Loucy (cell line): Measurements from ENCODE around the gene SMIM12.

ENCODE experiments used
- EZH2phosphoT487 ChIP-seq: fragments of 200-600 bp; IDR thresholded peaks from 2 replicates; pipeline ENCODE4 v1.6.1; 2018; ENCODE audit warnings: antibody characterized with exemption, mild to moderate bottlenecking, moderate library complexity, borderline replicate concordance
- TF ChIP-seq, protein P1 (sequence below): fragments of 200-600 bp; sonication (generic); conservative IDR thresholded peaks from 2 replicates; pipeline ENCODE4 v1.5.1; 2014; ENCODE audit warnings: mild to moderate bottlenecking, antibody characterized with exemption, low read length

GRCh38 chr1:34842952-34843371, 16.6 kb downstream of the SMIM12 start:
- TF ChIP-seq EZH2phosphoT487, result no peak
- TF ChIP-seq, protein P1, sequence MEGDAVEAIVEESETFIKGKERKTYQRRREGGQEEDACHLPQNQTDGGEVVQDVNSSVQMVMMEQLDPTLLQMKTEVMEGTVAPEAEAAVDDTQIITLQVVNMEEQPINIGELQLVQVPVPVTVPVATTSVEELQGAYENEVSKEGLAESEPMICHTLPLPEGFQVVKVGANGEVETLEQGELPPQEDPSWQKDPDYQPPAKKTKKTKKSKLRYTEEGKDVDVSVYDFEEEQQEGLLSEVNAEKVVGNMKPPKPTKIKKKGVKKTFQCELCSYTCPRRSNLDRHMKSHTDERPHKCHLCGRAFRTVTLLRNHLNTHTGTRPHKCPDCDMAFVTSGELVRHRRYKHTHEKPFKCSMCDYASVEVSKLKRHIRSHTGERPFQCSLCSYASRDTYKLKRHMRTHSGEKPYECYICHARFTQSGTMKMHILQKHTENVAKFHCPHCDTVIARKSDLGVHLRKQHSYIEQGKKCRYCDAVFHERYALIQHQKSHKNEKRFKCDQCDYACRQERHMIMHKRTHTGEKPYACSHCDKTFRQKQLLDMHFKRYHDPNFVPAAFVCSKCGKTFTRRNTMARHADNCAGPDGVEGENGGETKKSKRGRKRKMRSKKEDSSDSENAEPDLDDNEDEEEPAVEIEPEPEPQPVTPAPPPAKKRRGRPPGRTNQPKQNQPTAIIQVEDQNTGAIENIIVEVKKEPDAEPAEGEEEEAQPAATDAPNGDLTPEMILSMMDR, result no peak
